Renal cortex interstitium (tissue), 15 donors: Measurements from ENCODE around the gene ZFP62. TPM values are rescaled to one million over a fixed set of nuclear protein-coding genes. Genes with fewer than 3 reads are reported as not detected.
"Not testable (repeated sequence)": the region's sequence is repeated elsewhere in the genome, so short reads cannot be mapped to it uniquely, and the experiment has no call there.

Experiments
- DNase-seq, 11 donors: peaks; one replicate each; pipeline ENCODE4 v3.0.0-alpha.2; 2013; ENCODE audit warnings: low read depth in 9 of 11, low spot score in 4 of 11; ENCODE audit errors: extremely low read depth in 1 of 11
- long read RNA-seq, 16 experiments: transcript quantifications; one replicate each; lab custom pipeline, GENCODE V29; 2026
- polyA plus RNA-seq, 3 donors: library from polyadenylated mRNA; unstranded; fragments of 120-200 nt; gene quantifications; one replicate each; pipeline ENCODE4 v1.2.1, GENCODE V29; 2013; ENCODE audit not compliant: insufficient read length in 3 of 3

The ZFP62 gene
- polyA plus RNA-seq = 10 to 100 TPM; 59.6 to 69.3 (median 62.3) TPM
- long read RNA-seq, donor 1, transcript ZFP62-202 (2 exons, 749 nt) = major isoform, 9 of 11 reads
- long read RNA-seq, donor 1, partial matches to known transcripts = 0 of 11 reads
- long read RNA-seq, donor 1, other reads (novel, unspliced or antisense) = 0 of 11 reads
- long read RNA-seq, donor 2, transcript ZFP62-201 (2 exons, 3,415 nt) = major isoform, 7 of 12 reads
- long read RNA-seq, donor 2, transcript ZFP62-202 (2 exons, 749 nt) = minor isoform, 5 of 12 reads
- long read RNA-seq, donor 2, partial matches to known transcripts = 0 of 12 reads
- long read RNA-seq, donor 2, other reads (novel, unspliced or antisense) = 0 of 12 reads
- long read RNA-seq, donor 3, transcript ZFP62-202 (2 exons, 749 nt) = major isoform, 7 of 8 reads
- long read RNA-seq, donor 3, partial matches to known transcripts = 0 of 8 reads
- long read RNA-seq, donor 3, other reads (novel, unspliced or antisense) = 0 of 8 reads
- long read RNA-seq, donor 4, transcript ZFP62-202 (2 exons, 749 nt) = major isoform, 13 of 16 reads
- long read RNA-seq, donor 4, partial matches to known transcripts = 0 of 16 reads
- long read RNA-seq, donor 4, other reads (novel, unspliced or antisense) = 0 of 16 reads
- long read RNA-seq, donor 5 = 0 reads
- long read RNA-seq, donor 6, transcript ZFP62-202 (2 exons, 749 nt) = major isoform, 14 of 18 reads
- long read RNA-seq, donor 6, partial matches to known transcripts = 0 of 18 reads
- long read RNA-seq, donor 6, other reads (novel, unspliced or antisense) = 0 of 18 reads
- long read RNA-seq, donor 7, transcript ZFP62-202 (2 exons, 749 nt) = major isoform, 9 of 10 reads
- long read RNA-seq, donor 7, partial matches to known transcripts = 0 of 10 reads
- long read RNA-seq, donor 7, other reads (novel, unspliced or antisense) = 0 of 10 reads
- long read RNA-seq, donor 8 = 0 reads
- long read RNA-seq, donor 9, transcript ZFP62-202 (2 exons, 749 nt) = major isoform, 8 of 12 reads
- long read RNA-seq, donor 9, partial matches to known transcripts = 0 of 12 reads
- long read RNA-seq, donor 9, other reads (novel, unspliced or antisense) = 0 of 12 reads
- long read RNA-seq, donor 10, transcript ZFP62-202 (2 exons, 749 nt) = major isoform, 12 of 13 reads
- long read RNA-seq, donor 10, partial matches to known transcripts = 0 of 13 reads
- long read RNA-seq, donor 10, other reads (novel, unspliced or antisense) = 0 of 13 reads
- long read RNA-seq, donor 11, transcript ZFP62-202 (2 exons, 749 nt) = major isoform, 9 of 12 reads
- long read RNA-seq, donor 11, partial matches to known transcripts = 0 of 12 reads
- long read RNA-seq, donor 11, other reads (novel, unspliced or antisense) = 0 of 12 reads
- long read RNA-seq, donor 12, transcript ZFP62-202 (2 exons, 749 nt) = major isoform, 5 of 5 reads
- long read RNA-seq, donor 12, partial matches to known transcripts = 0 of 5 reads
- long read RNA-seq, donor 12, other reads (novel, unspliced or antisense) = 0 of 5 reads
- long read RNA-seq, donor 13 = 0 reads
- long read RNA-seq, donor 14, transcript ZFP62-202 (2 exons, 749 nt) = major isoform, 6 of 7 reads
- long read RNA-seq, donor 14, partial matches to known transcripts = 0 of 7 reads
- long read RNA-seq, donor 14, other reads (novel, unspliced or antisense) = 0 of 7 reads
- long read RNA-seq, donor 15, transcript ZFP62-202 (2 exons, 749 nt) = major isoform, 7 of 8 reads
- long read RNA-seq, donor 15, partial matches to known transcripts = 0 of 8 reads
- long read RNA-seq, donor 15, other reads (novel, unspliced or antisense) = 0 of 8 reads
- long read RNA-seq, donor 16, transcript ZFP62-202 (2 exons, 749 nt) = major isoform, 43 of 48 reads
- long read RNA-seq, donor 16, partial matches to known transcripts = 0 of 48 reads
- long read RNA-seq, donor 16, other reads (novel, unspliced or antisense) = 0 of 48 reads

GRCh38 chr5:180860887-180861822 lies at the start of gene ZFP62:
ZFP62 (minus strand) TSS chr5:180861276; CDS start chr5:180861219, 57 bp downstream.
- peak; percentile 74 to 92 (median 88) for DNase-seq

- peak in 6 of 11 donors; percentile 7 to 28 (median 19) for DNase-seq
Measured at GRCh38 chr5:180910735-180911134, 49.7 kb upstream of the ZFP62 start.

- no peak for DNase-seq
Measured at GRCh38 chr5:180910182-180910581, 49.1 kb upstream of the ZFP62 start.

- DNase-seq = no peak
Measured at GRCh38 chr5:180909782-180910181, 48.7 kb upstream of the ZFP62 start.

GRCh38 chr5:180908998-180909731 lies 48.1 kb upstream of the ZFP62 start:
- no peak for DNase-seq

- no peak for DNase-seq
Measured at GRCh38 chr5:180908400-180908799, 47.3 kb upstream of the ZFP62 start.

GRCh38 chr5:180901319-180902009 lies 40.4 kb upstream of the ZFP62 start:
- DNase-seq = no peak

GRCh38 chr5:180900178-180900577 lies 39.1 kb upstream of the ZFP62 start:
- no peak for DNase-seq

- DNase-seq = no peak
Measured at GRCh38 chr5:180898621-180899246, 37.7 kb upstream of the ZFP62 start, which contains the start of gene BTNL8. BTNL8 (plus strand) TSS chr5:180899159; CDS start chr5:180899311, 152 bp downstream.

- DNase-seq = not testable (repeated sequence)
Measured at GRCh38 chr5:180895330-180895729, 34.3 kb upstream of the ZFP62 start.

- DNase-seq = no peak
Measured at GRCh38 chr5:180889381-180889780, 28.3 kb upstream of the ZFP62 start.

- not testable (repeated sequence) for DNase-seq
Measured at GRCh38 chr5:180885845-180886529, 24.9 kb upstream of the ZFP62 start.

GRCh38 chr5:180875860-180876426 lies 14.9 kb upstream of the ZFP62 start:
- DNase-seq = no peak
